ENCODE measurements around the gene PAPPA2.

GRCh38 chr1:176852124-176852523, 389.1 kb downstream of the PAPPA2 start:
- TF ChIP-seq, protein P1, sequence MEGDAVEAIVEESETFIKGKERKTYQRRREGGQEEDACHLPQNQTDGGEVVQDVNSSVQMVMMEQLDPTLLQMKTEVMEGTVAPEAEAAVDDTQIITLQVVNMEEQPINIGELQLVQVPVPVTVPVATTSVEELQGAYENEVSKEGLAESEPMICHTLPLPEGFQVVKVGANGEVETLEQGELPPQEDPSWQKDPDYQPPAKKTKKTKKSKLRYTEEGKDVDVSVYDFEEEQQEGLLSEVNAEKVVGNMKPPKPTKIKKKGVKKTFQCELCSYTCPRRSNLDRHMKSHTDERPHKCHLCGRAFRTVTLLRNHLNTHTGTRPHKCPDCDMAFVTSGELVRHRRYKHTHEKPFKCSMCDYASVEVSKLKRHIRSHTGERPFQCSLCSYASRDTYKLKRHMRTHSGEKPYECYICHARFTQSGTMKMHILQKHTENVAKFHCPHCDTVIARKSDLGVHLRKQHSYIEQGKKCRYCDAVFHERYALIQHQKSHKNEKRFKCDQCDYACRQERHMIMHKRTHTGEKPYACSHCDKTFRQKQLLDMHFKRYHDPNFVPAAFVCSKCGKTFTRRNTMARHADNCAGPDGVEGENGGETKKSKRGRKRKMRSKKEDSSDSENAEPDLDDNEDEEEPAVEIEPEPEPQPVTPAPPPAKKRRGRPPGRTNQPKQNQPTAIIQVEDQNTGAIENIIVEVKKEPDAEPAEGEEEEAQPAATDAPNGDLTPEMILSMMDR (IDR thresholded peaks at IDR 0.05; ENCODE audit: insufficient read depth, low read length, poor library complexity, severe bottlenecking), result no peak
- no peak for TF ChIP-seq EZH2phosphoT487 (conservative IDR thresholded peaks at IDR 0.05; ENCODE audit: low read length)
